Calu3 (cell line): Measurements from ENCODE around the gene FER. TPM values are rescaled to one million over a fixed set of nuclear protein-coding genes. Genes with fewer than 3 reads are reported as not detected.
"Not testable (repeated sequence)": the region's sequence is repeated elsewhere in the genome, so short reads cannot be mapped to it uniquely, and the experiment has no call there.

Source experiments
- BruUV-seq: library from RNA; stranded (reverse); fragments of 400-500 nt; replicated peaks from 2 replicates; lab custom pipeline; 2021; lab: Mats Ljungman, UMichigan
- CTCF ChIA-PET: fragments of 300-600 bp; sonication (Branson Sonifier 250); formaldehyde crosslinking; loops from one replicate; lab custom pipeline; 2022; ENCODE audit warnings: antibody characterized with exemption; lab: Charles Lee
- DNase-seq: peaks from one replicate; pipeline ENCODE4 v3.0.0; 2022
- H3K27ac Mint-ChIP-seq: one replicate; pipeline ENCODE4 v1.8.0; 2022; ENCODE audit warnings: mixed read lengths; ENCODE audit not compliant: unreplicated experiment
- H3K27me3 Mint-ChIP-seq: one replicate; pipeline ENCODE4 v1.8.0; 2022; ENCODE audit warnings: mixed read lengths; ENCODE audit not compliant: unreplicated experiment
- H3K36me3 Mint-ChIP-seq: one replicate; pipeline ENCODE4 v1.8.0; 2022; ENCODE audit warnings: mild to moderate bottlenecking, moderate library complexity, mixed read lengths; ENCODE audit not compliant: insufficient read depth, unreplicated experiment
- H3K4me1 Mint-ChIP-seq: one replicate; pipeline ENCODE4 v1.8.0; 2022; ENCODE audit warnings: mild to moderate bottlenecking, low read depth, mixed read lengths; ENCODE audit not compliant: unreplicated experiment
- H3K4me3 Mint-ChIP-seq: one replicate; pipeline ENCODE4 v1.8.0; 2022; ENCODE audit warnings: mild to moderate bottlenecking, low read depth, moderate library complexity, mixed read lengths; ENCODE audit not compliant: unreplicated experiment
- H3K9me3 Mint-ChIP-seq: one replicate; pipeline ENCODE4 v1.8.0; 2022; ENCODE audit warnings: low read depth, mixed read lengths; ENCODE audit not compliant: unreplicated experiment
- intact Hi-C: fragments of 100-400 bp; cut with micrococcal nuclease; formaldehyde crosslinking; loops from one replicate; pipeline ENCODE4 v1.10.0; 2022; ENCODE audit not compliant: unreplicated experiment
- total RNA-seq: library from RNA; stranded (reverse); gene quantifications from 2 replicates; pipeline ENCODE4 v1.2.3, GENCODE V29; 2022
- TF ChIP-seq, protein P1 (sequence below): fragments of 200-600 bp; IDR thresholded peaks from one replicate; pipeline ENCODE4 v1.8.0; 2022; ENCODE audit warnings: antibody characterized with exemption; ENCODE audit not compliant: unreplicated experiment

FER gene
- total RNA-seq, 1 experiment from 2014 or later, result 32.9 TPM

DNA sequence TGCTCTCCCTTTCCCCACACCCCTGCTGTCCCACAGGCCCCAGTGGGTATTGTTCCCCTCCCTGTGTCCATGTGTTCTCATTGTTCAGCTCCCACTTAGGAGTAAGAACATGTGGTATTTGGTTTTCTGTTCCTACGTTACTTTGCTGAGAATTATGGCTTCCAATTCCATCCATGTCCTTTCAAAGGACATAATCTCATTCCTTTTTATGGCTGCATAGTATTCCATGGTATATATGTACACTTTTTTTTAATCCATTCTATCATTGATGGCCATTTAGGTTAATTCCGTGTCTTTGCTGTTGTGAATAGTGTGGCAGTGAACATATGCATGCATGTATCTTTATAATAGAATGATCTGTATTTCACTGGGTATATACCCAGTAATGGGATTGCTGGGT, 25.6 kb downstream of the FER start:
- no peaks in the 10 kb centered on the region for H3K27me3 Mint-ChIP-seq
- CTCF ChIA-PET, result no interaction called here
- no TSS peak for BruUV-seq
- no peak overlapping the region for H3K4me3 Mint-ChIP-seq
- no peaks in the 10 kb centered on the region for H3K36me3 Mint-ChIP-seq
- no peak for DNase-seq
- H3K27ac Mint-ChIP-seq, result no peak overlapping the region
- no peaks in the 10 kb centered on the region for H3K4me1 Mint-ChIP-seq
- peaks cover 3% of the 10 kb centered on the region for H3K9me3 Mint-ChIP-seq
- TF ChIP-seq, protein P1, sequence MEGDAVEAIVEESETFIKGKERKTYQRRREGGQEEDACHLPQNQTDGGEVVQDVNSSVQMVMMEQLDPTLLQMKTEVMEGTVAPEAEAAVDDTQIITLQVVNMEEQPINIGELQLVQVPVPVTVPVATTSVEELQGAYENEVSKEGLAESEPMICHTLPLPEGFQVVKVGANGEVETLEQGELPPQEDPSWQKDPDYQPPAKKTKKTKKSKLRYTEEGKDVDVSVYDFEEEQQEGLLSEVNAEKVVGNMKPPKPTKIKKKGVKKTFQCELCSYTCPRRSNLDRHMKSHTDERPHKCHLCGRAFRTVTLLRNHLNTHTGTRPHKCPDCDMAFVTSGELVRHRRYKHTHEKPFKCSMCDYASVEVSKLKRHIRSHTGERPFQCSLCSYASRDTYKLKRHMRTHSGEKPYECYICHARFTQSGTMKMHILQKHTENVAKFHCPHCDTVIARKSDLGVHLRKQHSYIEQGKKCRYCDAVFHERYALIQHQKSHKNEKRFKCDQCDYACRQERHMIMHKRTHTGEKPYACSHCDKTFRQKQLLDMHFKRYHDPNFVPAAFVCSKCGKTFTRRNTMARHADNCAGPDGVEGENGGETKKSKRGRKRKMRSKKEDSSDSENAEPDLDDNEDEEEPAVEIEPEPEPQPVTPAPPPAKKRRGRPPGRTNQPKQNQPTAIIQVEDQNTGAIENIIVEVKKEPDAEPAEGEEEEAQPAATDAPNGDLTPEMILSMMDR, result no peak
- intact Hi-C loops, result no loop called here

DNA sequence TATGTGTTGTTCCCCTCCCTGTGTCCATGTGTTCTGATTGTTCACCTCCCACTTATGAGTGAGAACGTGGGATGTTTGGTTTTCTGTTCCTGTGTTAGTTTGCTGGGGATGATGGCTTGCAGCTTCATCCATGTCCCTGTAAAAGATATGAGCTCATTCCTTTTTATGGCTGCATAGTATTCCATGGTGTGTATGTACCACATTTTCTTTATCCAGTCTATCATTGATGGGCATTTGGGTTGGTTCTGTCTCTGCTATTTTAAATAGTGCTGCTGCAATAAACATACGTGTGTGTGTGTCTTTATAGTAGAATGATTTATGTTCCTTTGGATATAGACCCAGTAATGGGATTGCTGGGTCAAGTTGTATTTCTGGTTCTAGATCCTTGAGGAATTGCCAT, 26.4 kb downstream of the FER start:
- H3K4me1 Mint-ChIP-seq, CTCF ChIA-PET, H3K4me3 Mint-ChIP-seq, BruUV-seq, H3K27ac Mint-ChIP-seq, H3K9me3 Mint-ChIP-seq, intact Hi-C loops, DNase-seq, H3K27me3 Mint-ChIP-seq, H3K36me3 Mint-ChIP-seq: not testable (repeated sequence)

DNA sequence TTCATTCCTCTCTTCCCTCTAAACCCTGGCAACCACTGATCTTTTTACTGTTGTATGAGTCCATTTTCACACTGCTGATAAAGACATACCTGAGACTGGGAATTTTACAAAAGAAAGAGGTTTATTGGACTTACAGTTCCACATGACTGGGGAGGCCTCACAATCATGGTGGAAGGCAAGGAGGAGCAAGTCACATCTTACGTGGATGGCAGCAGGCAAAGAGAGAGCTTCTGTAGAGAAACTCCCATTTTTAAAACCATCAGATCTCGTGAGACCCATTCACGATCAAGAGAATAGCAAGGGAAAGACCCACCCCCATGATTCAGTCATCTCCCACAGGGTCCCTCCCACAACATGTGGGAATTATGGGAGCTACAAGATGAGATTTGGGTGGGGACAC, 29.9 kb downstream of the FER start:
- BruUV-seq, intact Hi-C loops: not testable (repeated sequence)

DNA sequence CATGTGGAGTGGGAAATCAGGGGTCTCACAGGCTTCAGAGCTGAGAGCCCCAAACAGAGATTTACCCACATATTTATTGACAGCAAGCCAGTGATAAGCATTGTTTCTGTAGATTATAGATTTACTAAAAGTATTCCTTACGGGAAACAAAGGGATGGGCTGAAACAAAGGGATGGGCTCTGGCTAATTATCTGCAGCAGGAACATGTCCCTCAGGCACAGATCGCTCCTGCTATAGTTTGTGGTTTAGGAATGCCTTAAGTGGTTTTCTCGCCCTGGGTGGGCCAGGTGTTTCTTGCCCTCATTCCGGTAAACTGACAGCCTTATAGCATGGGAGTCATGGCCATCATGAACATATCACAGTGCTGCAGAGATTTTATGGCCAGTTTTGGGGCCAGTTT, 36.9 kb downstream of the FER start:
- H3K27me3 Mint-ChIP-seq, H3K27ac Mint-ChIP-seq, H3K9me3 Mint-ChIP-seq, H3K36me3 Mint-ChIP-seq, BruUV-seq, H3K4me1 Mint-ChIP-seq, CTCF ChIA-PET, intact Hi-C loops, DNase-seq, H3K4me3 Mint-ChIP-seq: not testable (repeated sequence)

More for the DNA sequence above, 29.9 kb downstream of the FER start:
- H3K27ac Mint-ChIP-seq, H3K4me1 Mint-ChIP-seq, H3K27me3 Mint-ChIP-seq, CTCF ChIA-PET, DNase-seq, H3K9me3 Mint-ChIP-seq, H3K36me3 Mint-ChIP-seq, H3K4me3 Mint-ChIP-seq: not testable (repeated sequence)

DNA sequence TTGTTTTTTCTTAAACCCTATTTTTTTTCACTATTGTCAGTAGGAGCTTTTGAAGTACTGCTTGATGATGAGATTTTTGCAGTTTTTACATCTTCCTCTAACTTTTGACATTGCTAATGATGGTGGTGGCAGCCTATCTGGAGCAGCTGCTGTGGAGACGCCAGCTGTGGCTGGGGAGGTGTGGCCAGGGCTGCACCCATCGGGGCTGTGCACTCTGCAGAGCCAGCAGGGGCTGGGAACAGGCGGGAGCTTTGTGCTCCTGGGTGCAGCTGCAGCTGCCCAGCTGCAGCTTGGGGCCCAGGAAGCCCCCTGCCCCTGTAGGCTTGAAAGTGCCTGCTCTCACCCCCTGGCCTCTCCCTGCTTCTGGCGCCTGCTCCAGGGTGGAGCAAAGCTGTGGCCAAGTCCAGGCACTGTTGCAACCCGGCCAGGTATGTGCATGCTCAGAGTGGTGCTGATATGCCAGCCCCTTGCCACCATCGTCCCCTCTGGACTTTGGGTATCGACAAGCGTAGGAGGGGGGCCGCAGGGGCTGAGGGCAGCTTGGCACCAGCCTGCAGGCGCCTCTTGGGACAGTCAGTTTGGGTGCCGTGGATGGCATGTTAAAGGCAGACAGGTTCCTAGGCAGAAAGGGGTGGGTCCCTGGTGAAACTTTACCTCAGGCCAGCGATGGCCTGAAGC, 39.2 kb downstream of the FER start:
- no peaks in the 10 kb centered on the region for H3K4me1 Mint-ChIP-seq
- CTCF ChIA-PET, result no interaction called here
- H3K27me3 Mint-ChIP-seq, result no peaks in the 10 kb centered on the region
- H3K27ac Mint-ChIP-seq, result no peak overlapping the region
- H3K36me3 Mint-ChIP-seq, result no peaks in the 10 kb centered on the region
- H3K4me3 Mint-ChIP-seq, result no peak overlapping the region
- BruUV-seq, result no TSS peak
- peaks cover 4% of the 10 kb centered on the region for H3K9me3 Mint-ChIP-seq
- DNase-seq, result no peak
- intact Hi-C loops, result no loop called here
- TF ChIP-seq, protein P1, result no peak

DNA sequence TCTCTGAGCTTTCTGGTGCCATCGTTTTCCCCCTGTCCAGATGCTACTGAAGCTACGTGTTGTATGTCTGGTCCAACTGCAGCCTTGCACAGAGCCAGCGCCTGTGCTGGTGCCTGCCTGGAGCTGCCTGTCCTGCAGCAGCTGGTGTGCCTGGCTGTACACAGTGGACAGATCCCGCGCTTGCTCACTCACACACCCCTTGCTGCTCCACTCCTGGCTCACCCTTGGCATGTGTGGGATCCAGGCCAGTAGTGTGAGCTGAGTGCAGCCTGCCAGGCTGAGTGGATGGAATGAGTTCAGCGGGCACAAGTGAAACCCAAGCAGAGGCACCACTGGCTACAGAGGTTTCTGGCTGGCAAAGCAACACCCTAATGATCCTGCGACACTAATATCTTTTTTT, 40.4 kb downstream of the FER start:
- peaks cover 2% of the 10 kb centered on the region for H3K9me3 Mint-ChIP-seq
- H3K4me1 Mint-ChIP-seq, result peaks cover under 1% of the 10 kb centered on the region
- CTCF ChIA-PET, result no interaction called here
- no peaks in the 10 kb centered on the region for H3K27me3 Mint-ChIP-seq
- no peak for DNase-seq
- no peak overlapping the region for H3K27ac Mint-ChIP-seq
- no TSS peak for BruUV-seq
- intact Hi-C loops, result no loop called here
- TF ChIP-seq, protein P1, result no peak
- no peak overlapping the region for H3K4me3 Mint-ChIP-seq
- H3K36me3 Mint-ChIP-seq, result no peaks in the 10 kb centered on the region
